SIG-M5 treated with dmso at 0.1 percent for 504 hours (cell line): Measurements from ENCODE around the gene TTLL8.

Experiments
- DNase-seq: peaks from one replicate; lab custom pipeline; 2025; ENCODE audit not compliant: unreplicated experiment; lab: John Stamatoyannopoulos, UW

Gene TTLL8

GRCh38 chr22:49969751-49970527, 88.2 kb downstream of the TTLL8 start:
- no peak for DNase-seq

GRCh38 chr22:49968831-49969661, 89.1 kb downstream of the TTLL8 start:
- no peak for DNase-seq
